ENCODE results near the gene PEPD. TPM values are rescaled to one million over a fixed set of nuclear protein-coding genes. Genes with fewer than 3 reads are reported as not detected.

Gene PEPD
- total and polyA plus RNA-seq, 4 donors, result 37.3 to 211 (median 117) TPM

- TF ChIP-seq CTCF (IDR thresholded peaks at IDR 0.05; ENCODE audit: low read depth, low read length, missing input control) (no peak), SP1 (IDR thresholded peaks at IDR 0.05) (no peak), RAD21 (IDR thresholded peaks at IDR 0.05) (no peak), MAX (IDR thresholded peaks at IDR 0.05) (no peak), JUND (IDR thresholded peaks at IDR 0.05) (no peak), NR2F2 (IDR thresholded peaks at IDR 0.05) (no peak)
- TF ChIP-seq, protein P1, sequence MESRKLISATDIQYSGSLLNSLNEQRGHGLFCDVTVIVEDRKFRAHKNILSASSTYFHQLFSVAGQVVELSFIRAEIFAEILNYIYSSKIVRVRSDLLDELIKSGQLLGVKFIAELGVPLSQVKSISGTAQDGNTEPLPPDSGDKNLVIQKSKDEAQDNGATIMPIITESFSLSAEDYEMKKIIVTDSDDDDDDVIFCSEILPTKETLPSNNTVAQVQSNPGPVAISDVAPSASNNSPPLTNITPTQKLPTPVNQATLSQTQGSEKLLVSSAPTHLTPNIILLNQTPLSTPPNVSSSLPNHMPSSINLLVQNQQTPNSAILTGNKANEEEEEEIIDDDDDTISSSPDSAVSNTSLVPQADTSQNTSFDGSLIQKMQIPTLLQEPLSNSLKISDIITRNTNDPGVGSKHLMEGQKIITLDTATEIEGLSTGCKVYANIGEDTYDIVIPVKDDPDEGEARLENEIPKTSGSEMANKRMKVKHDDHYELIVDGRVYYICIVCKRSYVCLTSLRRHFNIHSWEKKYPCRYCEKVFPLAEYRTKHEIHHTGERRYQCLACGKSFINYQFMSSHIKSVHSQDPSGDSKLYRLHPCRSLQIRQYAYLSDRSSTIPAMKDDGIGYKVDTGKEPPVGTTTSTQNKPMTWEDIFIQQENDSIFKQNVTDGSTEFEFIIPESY (IDR thresholded peaks at IDR 0.05), result no peak
- 80% methylated on average over 4 of the region's 4 CpGs for WGBS
Measured at GRCh38 chr19:33370783-33371182, 150.8 kb downstream of the PEPD start.

GRCh38 chr19:33368074-33368864 lies 153.3 kb downstream of the PEPD start:
- no peak overlapping the region for H3K27ac ChIP-seq (ENCODE audit: low read depth in 1 of 2, low read length in 2 of 2)
- DNase-seq (ENCODE audit: low spot score), result no peak
- no peaks in the 10 kb centered on the region for H3K27me3 ChIP-seq (ENCODE audit: control insufficient read depth in 4 of 4, insufficient read depth in 4 of 4, low read length in 3 of 4)
- H3K4me1 ChIP-seq (ENCODE audit: control insufficient read depth in 4 of 4, insufficient read depth in 4 of 4, low read length in 3 of 4), result peaks cover 0 to 4% (median 0%) of the 10 kb centered on the region in 4 donors
- no peak for TF ChIP-seq FOXA2 (IDR thresholded peaks at IDR 0.05)
- no peak for TF ChIP-seq NR2F2 (IDR thresholded peaks at IDR 0.05)
- TF ChIP-seq MAX (IDR thresholded peaks at IDR 0.05), result no peak
- TF ChIP-seq EGR1 (IDR thresholded peaks at IDR 0.05; ENCODE audit: low read depth in 2 of 2), result no peak
- H3K9me3 ChIP-seq (ENCODE audit: control insufficient read depth in 4 of 4, low read length in 3 of 4), result no peaks in the 10 kb centered on the region
- WGBS, result 83% methylated on average over 5 of the region's 5 CpGs
- H3K36me3 ChIP-seq (ENCODE audit: control insufficient read depth in 4 of 4, insufficient read depth in 3 of 4, low read depth in 1 of 4, low read length in 3 of 4), result no peaks in the 10 kb centered on the region
- H3K9ac ChIP-seq (ENCODE audit: low read depth in 1 of 2, low read length in 2 of 2), result no peak overlapping the region
- no peak overlapping the region for H3K4me3 ChIP-seq (ENCODE audit: low read depth in 1 of 3, low read length in 3 of 3)

More at GRCh38 chr19:33370783-33371182, 150.8 kb downstream of the PEPD start:
- Histone ChIP-seq H3K36me3 (ENCODE audit: control insufficient read depth in 4 of 4, insufficient read depth in 3 of 4, low read depth in 1 of 4, low read length in 3 of 4) (no peaks in the 10 kb centered on the region), H3K27me3 (ENCODE audit: control insufficient read depth in 4 of 4, insufficient read depth in 4 of 4, low read length in 3 of 4) (no peaks in the 10 kb centered on the region), H3K9ac (ENCODE audit: low read depth in 1 of 2, low read length in 2 of 2) (no peak overlapping the region), H3K4me1 (ENCODE audit: control insufficient read depth in 4 of 4, insufficient read depth in 4 of 4, low read length in 3 of 4) (peaks cover 0 to 19% (median 9%) of the 10 kb centered on the region in 4 donors), H3K27ac (ENCODE audit: low read depth in 1 of 2, low read length in 2 of 2) (no peak overlapping the region), H3K4me3 (ENCODE audit: low read depth in 1 of 3, low read length in 3 of 3) (no peak overlapping the region), H3K9me3 (ENCODE audit: control insufficient read depth in 4 of 4, low read length in 3 of 4) (no peaks in the 10 kb centered on the region)
- DNase-seq (ENCODE audit: low spot score), result no peak

DNA sequence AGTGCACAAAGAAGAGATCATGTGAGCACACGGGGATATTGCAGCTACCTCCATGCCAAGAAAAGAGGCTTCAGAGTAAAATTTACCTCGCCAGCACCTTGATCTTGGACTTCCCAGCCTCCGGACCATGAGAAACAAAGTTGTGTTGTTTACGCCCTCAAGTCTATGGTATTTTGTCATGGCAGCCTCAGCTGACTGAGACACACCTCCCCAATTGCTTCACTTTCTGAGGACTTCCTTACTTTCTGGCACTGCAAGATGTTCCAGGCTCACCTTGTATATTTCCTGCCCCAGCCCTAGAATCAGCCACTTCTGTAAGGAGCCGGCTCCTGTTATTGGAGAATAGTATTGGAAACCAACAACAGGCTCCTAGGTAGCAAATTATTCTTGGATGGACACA lies 154.7 kb downstream of the PEPD start:
- no peaks in the 10 kb centered on the region for H3K9me3 ChIP-seq (ENCODE audit: control insufficient read depth in 4 of 4, low read length in 3 of 4)
- H3K4me1 ChIP-seq (ENCODE audit: control insufficient read depth in 4 of 4, insufficient read depth in 4 of 4, low read length in 3 of 4), result no peaks in the 10 kb centered on the region
- no peaks in the 10 kb centered on the region for H3K36me3 ChIP-seq (ENCODE audit: control insufficient read depth in 4 of 4, insufficient read depth in 3 of 4, low read depth in 1 of 4, low read length in 3 of 4)
- WGBS, result 71% methylated on average over 5 of the region's 5 CpGs
- no peaks in the 10 kb centered on the region for H3K27me3 ChIP-seq (ENCODE audit: control insufficient read depth in 4 of 4, insufficient read depth in 4 of 4, low read length in 3 of 4)
- H3K27ac ChIP-seq (ENCODE audit: low read depth in 1 of 2, low read length in 2 of 2), result no peak overlapping the region
- DNase-seq (ENCODE audit: low spot score), result no peak
- no peak overlapping the region for H3K4me3 ChIP-seq (ENCODE audit: low read depth in 1 of 3, low read length in 3 of 3)
- no peak overlapping the region for H3K9ac ChIP-seq (ENCODE audit: low read depth in 1 of 2, low read length in 2 of 2)
- no peak for TF ChIP-seq RXRA (IDR thresholded peaks at IDR 0.05)
- no peak for TF ChIP-seq EGR1 (IDR thresholded peaks at IDR 0.05; ENCODE audit: low read depth in 2 of 2)
- no peak for TF ChIP-seq FOXA2 (IDR thresholded peaks at IDR 0.05)
- no peak for TF ChIP-seq SP1 (IDR thresholded peaks at IDR 0.05)
- TF ChIP-seq REST (IDR thresholded peaks at IDR 0.05), result no peak
- TF ChIP-seq CTCF (IDR thresholded peaks at IDR 0.05; ENCODE audit: low read depth, low read length, missing input control), result no peak
- TF ChIP-seq JUND (IDR thresholded peaks at IDR 0.05), result no peak
- TF ChIP-seq NR2F2 (IDR thresholded peaks at IDR 0.05), result no peak

Data from liver (tissue), 9 donors.